Uterus (tissue), 4 donors: ENCODE results near the gene DOCK3. TPM values are rescaled to one million over a fixed set of nuclear protein-coding genes. Genes with fewer than 3 reads are reported as not detected.

Experiments used
- DNase-seq, 2 donors: peaks; one replicate each; pipeline ENCODE4 v3.0.0-alpha.2; 2019 to 2020
- H3K27ac ChIP-seq, 2 donors: fragments of 200-600 bp; sonication (generic); 1 replicate in 1 of 2; 2 replicates in 1 of 2; pipeline ENCODE4 v1.5.1; 2016 to 2018
- H3K27me3 ChIP-seq, 2 donors: fragments of 200-600 bp; sonication (generic); one replicate each; pipeline ENCODE4 v1.5.1; 2018 to 2019; ENCODE audit warnings: control low read depth in 1 of 2
- H3K36me3 ChIP-seq, 2 donors: fragments of 200-600 bp; sonication (generic); one replicate each; pipeline ENCODE4 v1.5.1; 2019; ENCODE audit warnings: control low read depth in 1 of 2
- H3K4me1 ChIP-seq, 2 donors: fragments of 200-600 bp; sonication (generic); one replicate each; pipeline ENCODE4 v1.5.1; 2018 to 2019; ENCODE audit warnings: control low read depth in 1 of 2
- H3K4me3 ChIP-seq, 2 donors: fragments of 200-600 bp; sonication (generic); 1 replicate in 1 of 2; 2 replicates in 1 of 2; pipeline ENCODE4 v1.5.1; 2018 to 2019; ENCODE audit warnings: mild to moderate bottlenecking in 1 of 2
- H3K9me3 ChIP-seq, 2 donors: fragments of 200-600 bp; sonication (generic); one replicate each; pipeline ENCODE4 v1.5.1; 2019; ENCODE audit warnings: control low read depth in 1 of 2
- CTCF ChIP-seq, 4 experiments: fragments of 200-600 bp in 2 of 4; fragments of 450-650 bp in 2 of 4; sonication (generic) in 2 of 4; IDR thresholded peaks; one replicate each; pipeline ENCODE4 v1.5.1; 2016 to 2019; ENCODE audit warnings: antibody characterized with exemption in 4 of 4, mild to moderate bottlenecking in 2 of 4, moderate library complexity in 1 of 4
- POLR2A ChIP-seq, 2 donors: fragments of 450-650 bp; IDR thresholded peaks; one replicate each; pipeline ENCODE4 v1.6.1; 2016; ENCODE audit warnings: antibody characterized with exemption in 2 of 2, mild to moderate bottlenecking in 1 of 2, moderate library complexity in 1 of 2
- intact Hi-C: fragments of 100-400 bp; cut with DNase I; formaldehyde crosslinking; loops from one replicate; pipeline ENCODE4 v1.15.1; 2023; ENCODE audit warnings: low total_unique reads
- total RNA-seq, 4 donors: library from RNA; depleted of rRNA in 3 of 4; stranded (reverse); fragments of >200 nt in 3 of 4; gene quantifications; one replicate each; pipeline versions ENCODE4 v1.1.0 to v1.2.4, GENCODE V29; 2014 to 2023
- donor health status: DM: yes; HTN: yes; CAD: no.

DOCK3 gene
- total RNA-seq, 4 donors from 2014 or later: under 0.01 to 1.6 (median 0.46) TPM

- no peak overlapping the region for H3K27ac ChIP-seq
- no peaks in the 10 kb centered on the region for H3K9me3 ChIP-seq
- intact Hi-C loops: no loop called here
- no peak for TF ChIP-seq CTCF (IDR thresholded peaks at IDR 0.05)
- no peak for TF ChIP-seq POLR2A (IDR thresholded peaks at IDR 0.05)
- no peaks in the 10 kb centered on the region for H3K27me3 ChIP-seq
- peaks cover 8 to 23% of the 10 kb centered on the region in 2 donors for H3K4me1 ChIP-seq
- no peak for DNase-seq
- H3K36me3 ChIP-seq: no peaks in the 10 kb centered on the region
- H3K4me3 ChIP-seq: no peak overlapping the region
These were observed 713.7 kb downstream of the DOCK3 start for GRCh38 chr3:51388286-51389029.

DNA sequence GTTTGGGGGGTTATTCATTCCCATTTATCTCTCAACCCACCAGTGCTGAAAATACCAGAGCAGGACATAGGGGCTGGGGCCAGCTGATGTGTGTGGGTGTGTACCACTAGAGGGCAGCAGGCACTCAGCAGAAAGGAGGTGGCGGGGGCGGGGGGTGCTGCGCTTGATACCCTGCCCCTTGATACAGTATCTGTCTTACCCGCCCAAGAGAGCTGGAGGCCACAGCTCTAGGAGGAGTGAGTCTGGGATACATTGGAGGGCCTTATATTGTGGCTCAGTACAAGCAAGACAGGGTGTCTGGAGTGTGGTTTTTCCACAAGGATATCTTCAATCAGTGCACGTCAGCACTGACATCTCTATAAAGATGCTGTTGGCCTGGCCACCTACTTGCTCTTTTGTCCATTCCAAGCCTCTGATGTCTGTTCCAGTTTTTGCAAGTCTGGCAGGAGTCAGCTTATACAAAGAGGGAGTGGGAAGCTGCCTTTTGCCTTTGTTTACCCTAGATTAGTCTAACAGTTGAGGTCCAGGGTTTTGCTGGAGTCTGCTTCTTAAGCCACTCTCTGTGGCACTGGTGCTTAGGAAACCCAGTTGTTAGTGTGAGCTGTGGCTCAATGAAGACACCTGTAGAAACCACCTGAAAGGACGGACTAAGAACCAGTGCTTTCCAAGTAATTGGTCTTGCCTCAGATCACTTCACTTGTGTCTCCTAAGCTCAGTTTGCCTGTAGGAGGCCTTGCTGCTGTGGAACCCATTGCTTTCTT lies 714.9 kb downstream of the DOCK3 start:
- Histone ChIP-seq H3K27me3 (no peaks in the 10 kb centered on the region), H3K27ac (no peak overlapping the region), H3K4me3 (no peak overlapping the region), H3K4me1 (peaks cover 3 to 23% of the 10 kb centered on the region in 2 donors), H3K36me3 (no peaks in the 10 kb centered on the region), H3K9me3 (no peaks in the 10 kb centered on the region)
- no peak for DNase-seq
- intact Hi-C loops: loop anchor here (5.0 kb wide), 1 partner anchor 113 kb away; the partner anchor contains the start of gene DCAF1
- TF ChIP-seq POLR2A (IDR thresholded peaks at IDR 0.05): no peak
- peak; percentile 25 to 46 (median 38) for TF ChIP-seq CTCF (IDR thresholded peaks at IDR 0.05)

DNA sequence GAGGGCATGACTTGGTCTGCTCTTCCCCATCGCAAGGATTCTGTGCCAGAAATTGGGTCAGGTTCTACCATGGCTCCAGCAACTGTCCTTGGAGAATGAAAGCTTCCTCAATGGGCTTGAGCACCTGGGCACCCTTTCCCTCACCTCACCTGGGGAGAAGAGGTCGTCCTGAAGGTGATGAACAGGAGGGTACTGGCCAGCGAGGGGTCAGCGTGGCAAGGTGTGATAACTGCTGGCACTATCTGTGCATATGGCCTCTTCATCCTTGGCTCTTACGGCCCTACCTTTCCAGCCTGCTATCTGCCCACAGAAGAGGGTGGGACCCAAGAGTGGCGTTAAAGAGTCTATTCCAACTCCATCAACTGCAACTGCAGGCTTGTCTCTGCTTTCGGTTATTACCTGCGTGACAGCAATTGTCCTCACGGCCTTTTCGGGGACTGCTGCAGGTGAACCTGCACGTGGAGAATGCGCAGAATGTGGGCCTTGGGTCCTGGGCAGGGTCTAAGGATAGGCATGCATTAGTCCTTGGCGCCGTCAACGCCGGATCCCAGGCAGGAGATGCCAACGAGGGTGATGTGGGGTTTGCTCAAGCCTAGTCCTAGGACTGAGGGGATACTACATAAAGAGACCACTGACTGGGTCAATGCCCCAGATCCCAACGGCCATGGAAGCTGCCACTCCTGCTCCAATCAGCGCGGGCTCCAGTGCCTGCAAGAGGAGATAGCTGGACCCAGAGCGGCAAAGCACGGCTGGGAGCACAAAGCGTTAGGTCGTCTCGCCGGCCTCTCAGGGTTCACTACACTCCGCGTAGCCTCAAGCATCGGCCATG lies 715.7 kb downstream of the DOCK3 start:
- Histone ChIP-seq H3K36me3 (no peaks in the 10 kb centered on the region), H3K9me3 (no peaks in the 10 kb centered on the region), H3K4me3 (peak overlapping the region; percentile 15 to 36), H3K27ac (peak overlapping the region; percentile 75 to 93), H3K27me3 (no peaks in the 10 kb centered on the region), H3K4me1 (peaks cover 3 to 23% of the 10 kb centered on the region in 2 donors)
- no peak for DNase-seq
- TF ChIP-seq CTCF (IDR thresholded peaks at IDR 0.05) (peak in 1 of 4 experiments; percentile 91), POLR2A (IDR thresholded peaks at IDR 0.05) (no peak)
- intact Hi-C loops: loop anchor here (5.0 kb wide), 1 partner anchor 112 kb away; the partner anchor contains the start of gene DCAF1

- H3K4me3 ChIP-seq: peak within 1 kb of the TSS; percentile 43 to 92
- intact Hi-C loops: loop anchor here (5.0 kb wide), 1 partner anchor 111 kb away; the partner anchor contains the start of gene DCAF1
- H3K27ac ChIP-seq: peak within 1 kb of the TSS; percentile 80 to 93
- H3K4me1 ChIP-seq: peaks cover 0 to 23% of the 10 kb centered on the region in 2 donors
- no peaks in the 10 kb centered on the region for H3K9me3 ChIP-seq
- peak; percentile 96 to 97 for DNase-seq
- H3K36me3 ChIP-seq: no peaks in the 10 kb centered on the region
- TF ChIP-seq CTCF (IDR thresholded peaks at IDR 0.05): peak in 3 of 4 experiments; percentile 91 to 97 (median 94)
- TF ChIP-seq POLR2A (IDR thresholded peaks at IDR 0.05): peak; percentile 32 to 71
- no peaks in the 10 kb centered on the region for H3K27me3 ChIP-seq
These were observed 716.4 kb downstream of the DOCK3 start, which contains the start of gene RBM15B for GRCh38 chr3:51391075-51391565. Gene RBM15B (plus strand): TSS chr3:51391285. CDS start chr3:51391400, 115 bp downstream.
